Activated CD8-positive, alpha-beta T cell treated with anti-CD3 and anti-CD28 coated beads for 36 hours (primary cell): Measurements from ENCODE around the gene UBXN11. TPM values are rescaled to one million over a fixed set of nuclear protein-coding genes. Genes with fewer than 3 reads are reported as not detected.

ENCODE experiments used
- ATAC-seq: fragments of 200-7000 bp; cut with Tn5 transposase; one replicate; pipeline ENCODE4 v1.10.0; 2021; ENCODE audit warnings: mild to moderate bottlenecking, moderate library complexity
- CTCF ChIA-PET: fragments of 350-600 bp; sonication (Branson Sonifier 250); formaldehyde crosslinking; loops from one replicate; lab custom pipeline; 2021; ENCODE audit warnings: antibody characterized with exemption; lab: Charles Lee
- POLR2A ChIA-PET: fragments of 350-600 bp; sonication (Branson Sonifier 250); formaldehyde crosslinking; loops from one replicate; lab custom pipeline; 2021; ENCODE audit warnings: antibody characterized with exemption; lab: Charles Lee
- DNase-seq: peaks from one replicate; pipeline ENCODE4 v3.0.0-alpha.2; 2020
- H3K27ac Mint-ChIP-seq: one replicate; pipeline ENCODE4 v1.8.0; 2021; ENCODE audit warnings: mild to moderate bottlenecking, mixed read lengths
- H3K27me3 Mint-ChIP-seq: one replicate; pipeline ENCODE4 v1.8.0; 2021; ENCODE audit warnings: mixed read lengths
- H3K36me3 Mint-ChIP-seq: one replicate; pipeline ENCODE4 v1.8.0; 2021; ENCODE audit warnings: low read depth, mixed read lengths
- H3K4me1 Mint-ChIP-seq: one replicate; pipeline ENCODE4 v1.8.0; 2021; ENCODE audit warnings: low read depth, mixed read lengths
- H3K4me3 Mint-ChIP-seq: one replicate; pipeline ENCODE4 v1.8.0; 2021; ENCODE audit warnings: mild to moderate bottlenecking, moderate library complexity, mixed read lengths
- H3K9me3 Mint-ChIP-seq: one replicate; pipeline ENCODE4 v1.8.0; 2021; ENCODE audit warnings: mixed read lengths
- intact Hi-C: fragments of 100-400 bp; cut with micrococcal nuclease; formaldehyde crosslinking; loops from one replicate; pipeline ENCODE4 v1.10.0; 2022
- total RNA-seq, 2 experiments: library from RNA; stranded (reverse); gene quantifications; one replicate each; pipeline ENCODE4 v1.2.3, GENCODE V29; 2021
- TF ChIP-seq, protein P1 (sequence below): fragments of 200-600 bp; IDR thresholded peaks from one replicate; pipeline ENCODE4 v1.8.0; 2022; ENCODE audit warnings: antibody characterized with exemption, mild to moderate bottlenecking

UBXN11 gene
- total RNA-seq, 2 experiments from 2014 or later = 24.9 to 26.0 TPM

DNA sequence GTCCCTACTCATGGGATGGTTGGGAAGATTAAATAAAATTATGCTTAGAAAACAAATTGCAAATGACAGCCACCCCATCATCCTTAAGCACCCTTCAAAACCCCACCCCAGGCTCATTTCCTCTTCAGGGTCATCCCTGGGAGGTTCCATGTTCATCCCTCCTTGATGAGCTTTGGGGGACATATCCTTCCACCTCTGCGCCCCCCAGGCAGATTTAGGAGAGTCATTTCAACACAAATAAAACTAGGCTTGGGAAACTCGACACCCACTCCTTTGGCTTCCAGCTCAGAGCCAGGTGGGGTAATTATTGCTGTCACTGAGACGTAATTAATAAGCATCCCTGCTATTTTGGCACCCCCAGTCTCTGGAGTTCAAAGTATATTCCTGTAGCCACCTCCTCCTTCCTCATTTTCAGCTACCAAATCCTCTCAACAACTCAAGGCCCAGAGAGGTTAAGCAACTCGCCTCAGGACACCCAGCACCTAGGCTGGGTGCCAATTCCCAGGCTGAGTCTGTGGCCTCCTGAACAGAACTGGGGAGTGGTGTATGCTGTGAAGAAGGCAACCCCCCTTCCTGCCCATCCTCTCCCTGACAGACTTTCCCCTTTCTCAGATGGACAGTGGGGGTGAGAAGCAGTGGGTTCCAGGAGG, 46.9 kb upstream of the UBXN11 start:
- Mint-ChIP-seq H3K4me3 (no peak overlapping the region), H3K27ac (no peak overlapping the region), H3K4me1 (peaks cover under 1% of the 10 kb centered on the region), H3K36me3 (no peaks in the 10 kb centered on the region), H3K9me3 (no peaks in the 10 kb centered on the region), H3K27me3 (no peaks in the 10 kb centered on the region)
- ChIA-PET CTCF (interaction anchor here (1.1 to 1.9 kb wide), 2 partner anchors 11 to 69 kb away, joined by 3 to 7 read pairs; no protein-coding TSS in a partner anchor), POLR2A (no interaction called here)
- no peak for DNase-seq
- no peak for ATAC-seq
- TF ChIP-seq, protein P1, sequence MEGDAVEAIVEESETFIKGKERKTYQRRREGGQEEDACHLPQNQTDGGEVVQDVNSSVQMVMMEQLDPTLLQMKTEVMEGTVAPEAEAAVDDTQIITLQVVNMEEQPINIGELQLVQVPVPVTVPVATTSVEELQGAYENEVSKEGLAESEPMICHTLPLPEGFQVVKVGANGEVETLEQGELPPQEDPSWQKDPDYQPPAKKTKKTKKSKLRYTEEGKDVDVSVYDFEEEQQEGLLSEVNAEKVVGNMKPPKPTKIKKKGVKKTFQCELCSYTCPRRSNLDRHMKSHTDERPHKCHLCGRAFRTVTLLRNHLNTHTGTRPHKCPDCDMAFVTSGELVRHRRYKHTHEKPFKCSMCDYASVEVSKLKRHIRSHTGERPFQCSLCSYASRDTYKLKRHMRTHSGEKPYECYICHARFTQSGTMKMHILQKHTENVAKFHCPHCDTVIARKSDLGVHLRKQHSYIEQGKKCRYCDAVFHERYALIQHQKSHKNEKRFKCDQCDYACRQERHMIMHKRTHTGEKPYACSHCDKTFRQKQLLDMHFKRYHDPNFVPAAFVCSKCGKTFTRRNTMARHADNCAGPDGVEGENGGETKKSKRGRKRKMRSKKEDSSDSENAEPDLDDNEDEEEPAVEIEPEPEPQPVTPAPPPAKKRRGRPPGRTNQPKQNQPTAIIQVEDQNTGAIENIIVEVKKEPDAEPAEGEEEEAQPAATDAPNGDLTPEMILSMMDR = no peak
- intact Hi-C loops = no loop called here

DNA sequence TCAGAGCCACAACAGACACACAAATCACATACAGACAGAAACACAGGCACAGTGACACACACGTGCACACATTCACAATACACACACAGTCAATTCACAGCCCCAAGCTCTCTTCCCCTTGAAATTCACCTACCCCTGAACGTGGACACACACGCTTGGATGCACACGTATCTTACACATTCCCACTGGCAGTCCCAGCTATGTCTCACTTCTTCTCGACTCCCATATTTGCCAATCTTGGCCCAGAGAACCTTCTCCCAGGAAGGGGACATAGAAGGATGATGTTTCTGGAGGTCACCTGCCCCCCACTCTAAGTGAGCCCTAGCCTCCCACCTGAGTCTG, 45.9 kb upstream of the UBXN11 start:
- TF ChIP-seq, protein P1 = no peak
- Mint-ChIP-seq H3K4me3 (no peak overlapping the region), H3K27ac (no peak overlapping the region), H3K9me3 (no peaks in the 10 kb centered on the region), H3K36me3 (no peaks in the 10 kb centered on the region), H3K4me1 (no peaks in the 10 kb centered on the region), H3K27me3 (no peaks in the 10 kb centered on the region)
- DNase-seq (no peak), ATAC-seq (no peak)
- intact Hi-C loops = no loop called here
- ChIA-PET CTCF (interaction anchor here (1.0 to 1.9 kb wide), 2 partner anchors 11 to 12 kb away, joined by 3 to 7 read pairs; no protein-coding TSS in a partner anchor), POLR2A (interaction anchor here (0.6 to 0.7 kb wide), 2 partner anchors 14 to 19 kb away, joined by 3 read pairs; no protein-coding TSS in a partner anchor)

DNA sequence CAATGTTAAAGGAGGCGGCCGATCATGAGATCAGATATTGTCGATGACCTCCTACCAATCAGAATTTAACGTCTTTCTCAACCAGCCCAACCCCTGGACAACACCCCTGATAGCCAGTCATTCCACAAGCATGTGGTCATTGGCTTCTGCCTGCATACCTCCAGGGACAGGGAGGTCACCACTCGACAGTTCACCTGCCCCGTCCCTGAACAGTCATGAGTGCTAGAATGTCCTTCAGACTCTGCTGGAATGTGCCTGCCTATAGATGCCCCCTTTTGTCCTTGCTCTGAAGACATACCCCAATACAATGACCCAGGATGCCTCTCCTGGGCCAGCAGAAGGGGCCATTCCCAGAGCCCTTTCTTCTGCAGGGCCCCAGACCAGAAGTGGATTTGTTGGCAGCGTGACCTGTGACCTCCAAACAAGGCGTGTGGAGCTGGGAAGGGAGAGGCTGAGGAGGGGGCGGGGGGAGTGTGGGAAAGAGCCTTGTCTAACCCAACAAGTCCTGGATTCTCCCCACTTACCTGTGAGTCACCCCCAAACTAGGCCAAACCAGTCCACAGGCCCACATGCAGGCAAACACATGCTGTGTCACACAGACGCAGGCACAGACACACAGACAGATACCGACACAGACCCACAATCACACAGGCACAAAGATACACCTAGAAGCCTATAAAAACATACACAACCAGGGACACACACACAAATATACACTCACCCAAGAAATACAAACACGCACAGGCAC, 45.3 kb upstream of the UBXN11 start:
- POLR2A ChIA-PET = interaction anchor here (0.6 to 0.7 kb wide), 2 partner anchors 14 to 19 kb away, joined by 3 read pairs; no protein-coding TSS in a partner anchor
- CTCF ChIA-PET = interaction anchor here (1.0 to 2.3 kb wide), 4 partner anchors 10 to 13 kb away, joined by 3 to 7 read pairs (median 4); no protein-coding TSS in a partner anchor

DNA sequence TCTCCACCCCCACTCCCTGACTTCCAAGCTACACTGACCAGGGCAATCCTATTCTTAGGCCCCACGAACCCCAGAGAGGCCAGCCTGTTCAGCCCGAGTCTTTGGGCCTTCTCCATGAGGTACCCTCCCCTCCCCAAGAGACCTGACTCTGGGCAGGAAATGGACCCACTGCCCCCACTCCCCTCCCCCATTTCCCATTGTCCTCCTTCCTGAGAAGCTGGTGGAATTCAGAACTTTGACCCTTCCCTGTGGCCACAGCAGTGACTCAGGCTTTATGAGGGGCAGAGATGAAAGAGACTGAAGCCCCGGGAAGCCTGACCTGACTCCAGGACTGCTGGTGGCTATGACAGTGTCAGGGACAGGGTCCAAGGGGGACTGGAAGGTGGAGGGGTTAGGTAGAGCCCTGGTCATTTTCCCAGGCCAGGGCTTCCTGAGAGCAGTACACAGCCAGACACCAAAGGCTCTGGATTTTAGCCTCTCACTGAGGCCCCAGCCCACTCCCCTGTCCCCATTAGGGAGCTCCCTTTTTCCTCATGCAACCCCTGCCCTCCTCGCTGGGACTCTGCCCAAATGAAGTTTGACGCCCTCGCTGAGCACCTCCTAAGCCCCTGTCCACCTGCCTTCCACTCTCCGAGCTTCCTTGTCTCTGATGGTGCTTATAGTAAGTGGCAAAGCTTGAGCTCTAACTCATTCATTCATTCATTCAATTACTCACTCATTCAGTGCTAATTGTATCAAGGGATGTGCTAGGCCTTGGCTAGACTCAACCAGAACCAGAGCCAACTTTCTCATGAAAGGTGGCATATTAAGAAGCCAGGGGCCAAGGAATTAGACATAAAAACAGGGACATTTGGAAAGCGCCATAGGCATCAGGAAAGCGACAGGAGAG, 44.5 kb upstream of the UBXN11 start:
- Mint-ChIP-seq H3K4me1 (no peaks in the 10 kb centered on the region), H3K9me3 (no peaks in the 10 kb centered on the region), H3K36me3 (no peaks in the 10 kb centered on the region), H3K4me3 (no peak overlapping the region), H3K27ac (no peak overlapping the region), H3K27me3 (no peaks in the 10 kb centered on the region)
- TF ChIP-seq, protein P1 = no peak
- intact Hi-C loops = no loop called here
- DNase-seq = no peak
- no peak for ATAC-seq
- ChIA-PET POLR2A (no interaction called here), CTCF (interaction anchor here (1.3 to 2.3 kb wide), 2 partner anchors 11 to 13 kb away, joined by 3 to 6 read pairs; no protein-coding TSS in a partner anchor)

More for the DNA sequence above, 45.3 kb upstream of the UBXN11 start:
- DNase-seq (no peak), ATAC-seq (no peak)
- no peak overlapping the region for H3K27ac Mint-ChIP-seq
- TF ChIP-seq, protein P1 = no peak
- no peaks in the 10 kb centered on the region for H3K9me3 Mint-ChIP-seq
- intact Hi-C loops = no loop called here
- H3K27me3 Mint-ChIP-seq = no peaks in the 10 kb centered on the region
- H3K36me3 Mint-ChIP-seq = no peaks in the 10 kb centered on the region
- no peak overlapping the region for H3K4me3 Mint-ChIP-seq
- H3K4me1 Mint-ChIP-seq = no peaks in the 10 kb centered on the region
